ENCODE data around the gene HTR2B.

GRCh38 chr2:231130336-231131056 is 5.7 kb upstream of the HTR2B start:
- TF ChIP-seq EP300 (IDR thresholded peaks at IDR 0.05) (no peak), CTCF (IDR thresholded peaks at IDR 0.05) (no peak)

Data from tibial nerve (tissue), 4 donors.